PC-9 (cell line): ENCODE results near the gene ACOXL.

ENCODE experiments used
- EZH2 ChIP-seq: fragments of 200-600 bp; sonication (generic); IDR thresholded peaks from 2 replicates; pipeline ENCODE4 v1.8.0; 2017; ENCODE audit warnings: antibody characterized with exemption, low read depth
- TF ChIP-seq, protein P1 (sequence below): fragments of 200-600 bp; sonication (generic); conservative IDR thresholded peaks from 2 replicates; pipeline ENCODE4 v1.6.1; 2017; ENCODE audit warnings: mixed run types, antibody characterized with exemption, mild to moderate bottlenecking, moderate library complexity

DNA sequence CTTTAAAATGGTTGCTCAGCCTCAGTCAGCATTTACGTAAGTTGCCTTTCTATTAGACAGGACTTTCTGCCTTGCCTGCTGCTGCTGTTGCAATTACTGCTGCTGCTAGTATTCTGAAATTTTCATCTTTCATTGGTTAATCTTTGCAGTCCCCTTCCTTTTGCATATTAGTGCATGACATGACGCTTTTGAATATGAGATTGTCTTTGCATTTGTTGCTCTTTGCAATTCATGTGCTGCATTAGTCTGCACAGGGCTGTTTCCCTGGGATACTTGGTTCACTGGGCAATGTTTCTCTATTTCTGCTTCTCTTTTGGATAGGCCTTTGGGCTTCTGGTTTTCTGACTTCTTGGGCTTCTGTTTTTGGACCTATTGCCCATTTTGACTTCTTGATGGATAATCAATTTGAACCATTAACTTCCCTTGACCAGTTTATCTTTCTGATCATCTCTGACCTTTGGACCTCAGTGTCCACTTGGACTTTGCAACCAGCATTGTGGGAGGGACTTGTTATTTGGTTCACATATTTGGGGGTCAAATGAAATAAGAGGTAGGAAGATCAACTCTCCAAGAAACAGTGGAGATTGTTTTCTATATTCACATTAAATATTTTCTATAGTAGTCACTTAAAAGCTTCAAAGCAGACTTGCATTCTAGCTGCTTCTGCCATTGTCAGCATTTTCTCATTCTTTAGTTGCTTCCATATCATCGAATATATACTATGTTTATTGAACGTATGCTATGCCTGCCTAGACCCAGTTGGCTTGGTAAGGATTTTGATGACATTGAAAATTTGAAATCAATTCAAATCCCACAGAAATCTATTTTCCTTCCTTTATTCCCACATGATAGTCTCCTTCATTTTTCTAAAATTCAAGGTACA lies 42.0 kb upstream of the ACOXL start:
- TF ChIP-seq, protein P1, sequence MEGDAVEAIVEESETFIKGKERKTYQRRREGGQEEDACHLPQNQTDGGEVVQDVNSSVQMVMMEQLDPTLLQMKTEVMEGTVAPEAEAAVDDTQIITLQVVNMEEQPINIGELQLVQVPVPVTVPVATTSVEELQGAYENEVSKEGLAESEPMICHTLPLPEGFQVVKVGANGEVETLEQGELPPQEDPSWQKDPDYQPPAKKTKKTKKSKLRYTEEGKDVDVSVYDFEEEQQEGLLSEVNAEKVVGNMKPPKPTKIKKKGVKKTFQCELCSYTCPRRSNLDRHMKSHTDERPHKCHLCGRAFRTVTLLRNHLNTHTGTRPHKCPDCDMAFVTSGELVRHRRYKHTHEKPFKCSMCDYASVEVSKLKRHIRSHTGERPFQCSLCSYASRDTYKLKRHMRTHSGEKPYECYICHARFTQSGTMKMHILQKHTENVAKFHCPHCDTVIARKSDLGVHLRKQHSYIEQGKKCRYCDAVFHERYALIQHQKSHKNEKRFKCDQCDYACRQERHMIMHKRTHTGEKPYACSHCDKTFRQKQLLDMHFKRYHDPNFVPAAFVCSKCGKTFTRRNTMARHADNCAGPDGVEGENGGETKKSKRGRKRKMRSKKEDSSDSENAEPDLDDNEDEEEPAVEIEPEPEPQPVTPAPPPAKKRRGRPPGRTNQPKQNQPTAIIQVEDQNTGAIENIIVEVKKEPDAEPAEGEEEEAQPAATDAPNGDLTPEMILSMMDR = no peak
- TF ChIP-seq EZH2 = no peak
